Measurements from ENCODE around the gene WDFY4. TPM values are rescaled to one million over a fixed set of nuclear protein-coding genes. Genes with fewer than 3 reads are reported as not detected.

The WDFY4 gene
- total and polyA plus RNA-seq, 2 of the 4 experiments (the other 2 are of a cell fraction), result not detected

DNA sequence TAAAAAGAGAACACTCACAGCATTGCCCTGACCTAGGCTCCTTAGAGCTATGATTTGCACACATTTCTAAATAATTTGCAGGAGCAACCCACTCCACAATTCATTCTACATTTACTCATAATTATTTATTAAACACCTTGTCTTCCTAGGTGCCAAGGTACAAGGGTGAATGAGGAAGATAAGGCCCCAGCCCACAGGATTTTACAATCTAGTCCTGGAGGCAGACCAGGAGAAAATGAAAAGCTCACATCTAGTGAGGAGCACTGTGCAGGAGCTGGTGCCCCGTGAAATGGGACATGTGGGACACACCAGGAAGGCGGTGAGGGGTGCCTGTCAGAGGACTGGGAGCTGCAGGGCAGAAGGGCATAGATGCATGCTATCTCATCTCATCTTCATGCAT is 314.7 kb downstream of the WDFY4 start:
- H2BK20ac ChIP-seq (ENCODE audit: low read depth, low read length), result no peak overlapping the region
- ATAC-seq (ENCODE audit: low read depth) (no peak), DNase-seq (no peak)
- H2BK5ac ChIP-seq (ENCODE audit: low read depth, low read length, poor library complexity, severe bottlenecking), result no peak overlapping the region
- no peaks in the 10 kb centered on the region for H3K9me1 ChIP-seq (ENCODE audit: insufficient read depth, low read length)
- H4K91ac ChIP-seq (ENCODE audit: insufficient read depth, low read depth, low read length), result no peak overlapping the region
- no peaks in the 10 kb centered on the region for H3K79me1 ChIP-seq (ENCODE audit: low read depth in 1 of 2, low read length in 2 of 2)
- no peak overlapping the region for H3K14ac ChIP-seq (replicated peaks; ENCODE audit: low read depth, low read length)
- ChIA-PET POLR2A (ENCODE audit: unreplicated experiment) (no interaction called here), CTCF (no interaction called here)
- H2AK5ac ChIP-seq (ENCODE audit: low read depth, low read length), result no peak overlapping the region
- H3K23ac ChIP-seq (ENCODE audit: low read depth, low read length), result no peak overlapping the region
- H3K4me2 ChIP-seq (ENCODE audit: low read depth, low read length), result no peak overlapping the region
- H2BK120ac ChIP-seq (ENCODE audit: low read depth, low read length), result no peak overlapping the region
- H3K9ac ChIP-seq (ENCODE audit: low read depth, low read length), result no peak overlapping the region
- no peak overlapping the region for H4K8ac ChIP-seq (ENCODE audit: low read depth in 2 of 2, low read length in 2 of 2)
- BruUV-seq (replicated peaks), result no TSS peak
- dilution Hi-C loops (cut with HindIII; ENCODE audit: low sequenced_read_pairs, unreplicated experiment) (no loop called here), intact Hi-C loops (cut with micrococcal nuclease) (no loop called here), in situ Hi-C loops (cut with MboI; ENCODE audit: low sequenced_read_pairs) (no loop called here)
- H3K27ac ChIP-seq (ENCODE audit: insufficient read depth, low read length), result no peak overlapping the region
- no peak overlapping the region for H2AK9ac ChIP-seq (replicated peaks; ENCODE audit: low read depth, low read length, poor library complexity)
- H2BK15ac ChIP-seq (ENCODE audit: low read depth, low read length), result no peak overlapping the region
- H3K27me3 ChIP-seq (ENCODE audit: control insufficient read depth, insufficient read depth, low read length), result peaks cover 15% of the 10 kb centered on the region; the same call in 1 of the 2 replicates
- H3K4me1 ChIP-seq (ENCODE audit: control insufficient read depth, insufficient read depth, low read length), result no peaks in the 10 kb centered on the region
- TF ChIP-seq RCOR1 (IDR thresholded peaks at IDR 0.05; ENCODE audit: insufficient replicate concordance, low read length), result no peak
- TF ChIP-seq MXI1 (IDR thresholded peaks at IDR 0.05; ENCODE audit: borderline replicate concordance, low read depth, low read length), result no peak
- TF ChIP-seq CTCF (conservative IDR thresholded peaks at IDR 0.05; ENCODE audit: low read depth, low read length), result no peak
- no peak for TF ChIP-seq SMC3 (IDR thresholded peaks at IDR 0.05; ENCODE audit: low read depth, low read length)
- no peak for TF ChIP-seq RAD21 (IDR thresholded peaks at IDR 0.05; ENCODE audit: low read length)
- TF ChIP-seq BHLHE40 (IDR thresholded peaks at IDR 0.05; ENCODE audit: low read depth, low read length), result no peak
- TF ChIP-seq POLR2A (IDR thresholded peaks at IDR 0.05; ENCODE audit: low read depth, low read length), result no peak
- no peak for TF ChIP-seq CEBPB (IDR thresholded peaks at IDR 0.05; ENCODE audit: low read depth, low read length)
- no peak overlapping the region for H3K4ac ChIP-seq (ENCODE audit: low read depth, low read length)
- H3K9me3 ChIP-seq (ENCODE audit: control insufficient read depth, insufficient read depth, low read length), result no peaks in the 10 kb centered on the region
- H3K4me3 ChIP-seq (ENCODE audit: insufficient read depth, low read depth, low read length), result no peak overlapping the region
- H4K5ac ChIP-seq (ENCODE audit: low read depth, low read length), result no peak overlapping the region
- H3K36me3 ChIP-seq (ENCODE audit: control insufficient read depth, insufficient read depth, low read length), result no peaks in the 10 kb centered on the region
- H3K18ac ChIP-seq (ENCODE audit: low read depth, low read length), result no peak overlapping the region
- WGBS, 2 experiments (ENCODE audit: extremely low coverage in 2 of 2, insufficient read length in 1 of 2), result 71% methylated on average over 2 of the region's 2 CpGs; no CpG with 5 or more reads in 1 of the 2 experiments
- no peaks in the 10 kb centered on the region for H4K20me1 ChIP-seq (ENCODE audit: insufficient read depth, low read length)
- H3K56ac ChIP-seq (ENCODE audit: extremely low read depth, insufficient read depth, low read length), result no peak overlapping the region
- H2AFZ ChIP-seq (replicated peaks; ENCODE audit: low read length, poor library complexity), result no peak overlapping the region

All from IMR-90 (cell line).